Type B pancreatic cell (in vitro differentiated cells): Measurements from ENCODE around the gene RSRC2. TPM values are rescaled to one million over a fixed set of nuclear protein-coding genes. Genes with fewer than 3 reads are reported as not detected.

Experiments used
- DNase-seq: peaks from one replicate; pipeline ENCODE4 v3.0.0; 2021; ENCODE audit warnings: mixed read lengths; ENCODE audit not compliant: unreplicated experiment; ENCODE audit errors: extremely low spot score
- H3K27ac Mint-ChIP-seq: 2 replicates; pipeline ENCODE4 v1.8.0; 2021; ENCODE audit warnings: mild to moderate bottlenecking, mixed read lengths
- H3K27me3 Mint-ChIP-seq: 2 replicates; pipeline ENCODE4 v1.8.0; 2021; ENCODE audit warnings: mixed read lengths
- H3K36me3 Mint-ChIP-seq: 2 replicates; pipeline ENCODE4 v1.8.0; 2021; ENCODE audit warnings: mixed read lengths
- H3K4me1 Mint-ChIP-seq: one replicate; pipeline ENCODE4 v1.8.0; 2021; ENCODE audit warnings: mixed read lengths; ENCODE audit not compliant: unreplicated experiment
- H3K4me3 Mint-ChIP-seq: 2 replicates; pipeline ENCODE4 v1.8.0; 2021; ENCODE audit warnings: mild to moderate bottlenecking, mixed read lengths
- H3K9me3 Mint-ChIP-seq: 2 replicates; pipeline ENCODE4 v1.8.0; 2021; ENCODE audit warnings: mixed read lengths
- CTCF ChIP-seq: fragments of 200-600 bp; sonication (generic); conservative IDR thresholded peaks from 2 replicates; pipeline ENCODE4 v1.5.0; 2021; ENCODE audit warnings: antibody characterized with exemption, mild to moderate bottlenecking
- total RNA-seq: library from RNA; stranded (reverse); gene quantifications from 2 replicates; pipeline ENCODE4 v1.2.1, GENCODE V29; 2021; ENCODE audit warnings: low replicate concordance

RSRC2 gene
- total RNA-seq, 1 donor from 2014 or later, result 100.0 TPM

- DNase-seq, result no peak
- Mint-ChIP-seq H3K4me1 (peaks cover 24% of the 10 kb centered on the region), H3K27ac (no peak overlapping the region), H3K4me3 (peak overlapping the region; percentile 95), H3K27me3 (no peaks in the 10 kb centered on the region), H3K9me3 (no peaks in the 10 kb centered on the region), H3K36me3 (peaks cover 30% of the 10 kb centered on the region)
- no peak for TF ChIP-seq CTCF
Measured at GRCh38 chr12:122523846-122524718, 2.7 kb downstream of the RSRC2 start.

- TF ChIP-seq CTCF, result no peak
- no peaks in the 10 kb centered on the region for H3K9me3 Mint-ChIP-seq
- no peaks in the 10 kb centered on the region for H3K27me3 Mint-ChIP-seq
- H3K27ac Mint-ChIP-seq, result no peak overlapping the region
- no peak for DNase-seq
- peaks cover 35% of the 10 kb centered on the region for H3K36me3 Mint-ChIP-seq
- H3K4me1 Mint-ChIP-seq, result peaks cover 22% of the 10 kb centered on the region
- H3K4me3 Mint-ChIP-seq, result peak overlapping the region; percentile 95
Measured at GRCh38 chr12:122523280-122523679, 3.5 kb downstream of the RSRC2 start.

- Mint-ChIP-seq H3K36me3 (peaks cover 50% of the 10 kb centered on the region), H3K4me1 (peaks cover 20% of the 10 kb centered on the region), H3K27ac (no peak overlapping the region), H3K9me3 (no peaks in the 10 kb centered on the region), H3K27me3 (no peaks in the 10 kb centered on the region), H3K4me3 (no peak overlapping the region)
- no peak for DNase-seq
- no peak for TF ChIP-seq CTCF
Measured at GRCh38 chr12:122520676-122521075, 6.1 kb downstream of the RSRC2 start.

- no peak overlapping the region for H3K4me3 Mint-ChIP-seq
- peak overlapping the region; percentile 13 for H3K27ac Mint-ChIP-seq
- no peaks in the 10 kb centered on the region for H3K27me3 Mint-ChIP-seq
- peaks cover 52% of the 10 kb centered on the region for H3K36me3 Mint-ChIP-seq
- no peaks in the 10 kb centered on the region for H3K9me3 Mint-ChIP-seq
- DNase-seq, result no peak
- peaks cover 20% of the 10 kb centered on the region for H3K4me1 Mint-ChIP-seq
- TF ChIP-seq CTCF, result peak; percentile 36
Measured at GRCh38 chr12:122519418-122519817, 7.3 kb downstream of the RSRC2 start.

- peak overlapping the region; percentile 68 for H3K27ac Mint-ChIP-seq
- no peak for TF ChIP-seq CTCF
- H3K4me1 Mint-ChIP-seq, result peaks cover 14% of the 10 kb centered on the region
- H3K4me3 Mint-ChIP-seq, result no peak overlapping the region
- no peaks in the 10 kb centered on the region for H3K27me3 Mint-ChIP-seq
- peaks cover 52% of the 10 kb centered on the region for H3K36me3 Mint-ChIP-seq
- no peaks in the 10 kb centered on the region for H3K9me3 Mint-ChIP-seq
- no peak for DNase-seq
Measured at GRCh38 chr12:122518908-122519307, 7.8 kb downstream of the RSRC2 start.
